Suprapubic skin (tissue), 4 donors: ENCODE results near the gene CD44. TPM values are rescaled to one million over a fixed set of nuclear protein-coding genes. Genes with fewer than 3 reads are reported as not detected.

ENCODE experiments used
- DNase-seq, 2 donors: peaks; one replicate each; pipeline ENCODE4 v3.0.0-alpha.2; 2019; ENCODE audit warnings: low spot score in 2 of 2
- H3K27ac ChIP-seq: fragments of 200-600 bp; sonication (generic); one replicate; pipeline ENCODE4 v1.5.1; 2019
- H3K27me3 ChIP-seq: fragments of 200-600 bp; sonication (generic); one replicate; pipeline ENCODE4 v1.5.1; 2019
- H3K36me3 ChIP-seq: fragments of 200-600 bp; sonication (generic); one replicate; pipeline ENCODE4 v1.5.1; 2019
- H3K4me1 ChIP-seq: fragments of 200-600 bp; sonication (generic); one replicate; pipeline ENCODE4 v1.5.1; 2019
- H3K4me3 ChIP-seq: fragments of 200-600 bp; sonication (generic); one replicate; pipeline ENCODE4 v1.5.1; 2019; ENCODE audit warnings: mild to moderate bottlenecking
- H3K9me3 ChIP-seq: fragments of 200-600 bp; sonication (generic); one replicate; pipeline ENCODE4 v1.5.1; 2019
- EP300 ChIP-seq: sonication (generic); formaldehyde crosslinking; IDR thresholded peaks from one replicate; pipeline ENCODE4 v1.6.1; 2017; ENCODE audit warnings: antibody characterized with exemption
- POLR2A ChIP-seq, 2 donors: fragments of 450-650 bp; IDR thresholded peaks; one replicate each; pipeline ENCODE4 v1.6.1; 2017; ENCODE audit warnings: antibody characterized with exemption in 2 of 2, mild to moderate bottlenecking in 2 of 2, moderate library complexity in 2 of 2
- POLR2AphosphoS5 ChIP-seq, 3 donors: sonication (generic); formaldehyde crosslinking; IDR thresholded peaks; one replicate each; pipeline ENCODE4 v1.6.1; 2017; ENCODE audit warnings: antibody characterized with exemption in 3 of 3
- WGBS: methylation state at CpG from one replicate; pipeline ENCODE4 v1.1.5; 2018; 5-methylcytosine and 5-hydroxymethylcytosine counted together
- total RNA-seq, 4 donors: library from RNA; depleted of rRNA; stranded (reverse); fragments of >200 nt; gene quantifications; one replicate each; pipeline ENCODE4 v1.1.0, GENCODE V29; 2016
- TF ChIP-seq, protein P1 (sequence below), 2 donors: fragments of 200-600 bp in 1 of 2; fragments of 450-650 bp in 1 of 2; sonication (generic) in 1 of 2; IDR thresholded peaks; one replicate each; pipeline ENCODE4 v1.5.1; 2016 to 2019; ENCODE audit warnings: antibody characterized with exemption in 2 of 2, mild to moderate bottlenecking in 1 of 2, moderate library complexity in 1 of 2

Gene CD44
- total RNA-seq, 4 donors from 2014 or later = 1,361 to 2,207 (median 1,502) TPM

DNA sequence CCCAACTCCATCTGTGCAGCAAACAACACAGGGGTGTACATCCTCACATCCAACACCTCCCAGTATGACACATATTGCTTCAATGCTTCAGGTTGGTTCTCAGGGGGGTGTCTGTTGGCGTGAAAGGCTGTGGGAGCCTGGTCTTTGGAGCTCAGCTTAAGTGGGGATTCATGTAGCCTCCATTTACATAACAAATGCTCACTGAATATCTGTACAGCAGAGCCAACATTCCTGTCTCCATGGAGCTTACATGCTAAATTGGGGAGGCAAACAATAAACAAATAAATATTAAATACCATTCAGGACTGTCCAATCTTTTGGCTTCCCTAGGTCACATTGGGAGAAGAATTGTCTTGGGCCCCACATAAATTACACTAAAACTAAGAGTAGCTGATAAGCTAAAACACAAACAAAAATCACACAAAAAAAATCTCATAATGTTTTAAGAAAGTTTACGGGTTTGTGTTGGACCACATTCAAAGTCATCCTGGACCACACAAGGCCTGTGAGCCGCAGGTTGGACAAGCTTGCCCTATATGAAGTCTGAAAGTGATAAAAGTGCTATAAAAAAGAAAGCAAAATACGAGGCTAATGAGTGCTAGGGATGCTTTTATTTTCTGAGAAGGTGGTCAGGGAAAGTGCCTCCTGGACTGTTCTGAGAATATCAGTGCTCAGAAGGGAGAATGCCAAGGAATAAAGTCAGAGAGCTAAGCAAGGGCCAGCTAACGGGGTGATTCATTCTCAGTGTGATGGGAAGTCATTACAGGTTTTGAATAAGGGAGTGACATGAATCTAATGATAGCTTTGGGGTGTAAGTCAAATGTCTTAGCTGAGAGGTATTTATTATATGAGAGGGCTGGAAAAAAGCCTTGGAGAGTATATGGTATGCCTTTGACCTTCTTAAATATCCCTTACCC is 41.6 kb downstream of the CD44 start:
- H3K4me1 ChIP-seq = peaks cover 71% of the 10 kb centered on the region
- H3K36me3 ChIP-seq = peaks cover 59% of the 10 kb centered on the region
- peak overlapping the region; percentile 48 for H3K27ac ChIP-seq
- no peaks in the 10 kb centered on the region for H3K27me3 ChIP-seq
- TF ChIP-seq EP300 (no peak), POLR2A (IDR thresholded peaks at IDR 0.05) (no peak), POLR2AphosphoS5 (IDR thresholded peaks at IDR 0.05) (no peak)
- TF ChIP-seq, protein P1, sequence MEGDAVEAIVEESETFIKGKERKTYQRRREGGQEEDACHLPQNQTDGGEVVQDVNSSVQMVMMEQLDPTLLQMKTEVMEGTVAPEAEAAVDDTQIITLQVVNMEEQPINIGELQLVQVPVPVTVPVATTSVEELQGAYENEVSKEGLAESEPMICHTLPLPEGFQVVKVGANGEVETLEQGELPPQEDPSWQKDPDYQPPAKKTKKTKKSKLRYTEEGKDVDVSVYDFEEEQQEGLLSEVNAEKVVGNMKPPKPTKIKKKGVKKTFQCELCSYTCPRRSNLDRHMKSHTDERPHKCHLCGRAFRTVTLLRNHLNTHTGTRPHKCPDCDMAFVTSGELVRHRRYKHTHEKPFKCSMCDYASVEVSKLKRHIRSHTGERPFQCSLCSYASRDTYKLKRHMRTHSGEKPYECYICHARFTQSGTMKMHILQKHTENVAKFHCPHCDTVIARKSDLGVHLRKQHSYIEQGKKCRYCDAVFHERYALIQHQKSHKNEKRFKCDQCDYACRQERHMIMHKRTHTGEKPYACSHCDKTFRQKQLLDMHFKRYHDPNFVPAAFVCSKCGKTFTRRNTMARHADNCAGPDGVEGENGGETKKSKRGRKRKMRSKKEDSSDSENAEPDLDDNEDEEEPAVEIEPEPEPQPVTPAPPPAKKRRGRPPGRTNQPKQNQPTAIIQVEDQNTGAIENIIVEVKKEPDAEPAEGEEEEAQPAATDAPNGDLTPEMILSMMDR (IDR thresholded peaks at IDR 0.05) = no peak
- 50% methylated on average over 5 of the region's 5 CpGs for WGBS
- no peak for DNase-seq
- H3K9me3 ChIP-seq = no peaks in the 10 kb centered on the region
- no peak overlapping the region for H3K4me3 ChIP-seq

DNA sequence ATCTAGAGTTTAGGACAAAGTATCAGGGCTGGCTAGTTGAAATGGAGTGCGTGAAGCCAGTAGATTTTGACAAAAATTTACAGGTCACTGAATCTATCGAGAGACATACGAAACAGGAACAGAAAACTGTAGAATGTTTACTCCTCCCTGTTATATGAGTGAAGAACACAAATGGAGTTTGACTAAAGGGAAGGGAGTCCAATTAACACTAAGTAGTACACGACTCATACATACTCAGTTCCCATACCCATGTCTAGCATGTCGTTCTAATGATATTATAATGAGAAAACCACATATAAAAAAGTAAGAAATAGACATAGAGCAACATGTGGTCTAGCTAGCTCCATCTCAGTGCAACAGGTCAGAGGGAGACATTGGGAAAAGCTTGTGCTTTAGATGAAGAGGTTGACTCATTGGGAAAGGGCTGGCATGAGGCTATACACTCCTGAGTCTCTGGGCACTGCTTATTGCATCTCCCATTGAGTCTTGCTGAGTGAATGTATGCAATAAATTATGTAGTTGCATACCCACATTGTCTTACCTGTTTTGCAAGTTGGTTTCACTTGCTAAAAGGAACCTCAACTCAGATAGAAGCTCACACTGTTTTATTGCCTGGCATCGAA is 43.5 kb downstream of the CD44 start:
- TF ChIP-seq POLR2A (IDR thresholded peaks at IDR 0.05) (no peak), POLR2AphosphoS5 (IDR thresholded peaks at IDR 0.05) (peak in 2 of 3 donors; percentile 18 to 56), EP300 (no peak)
- TF ChIP-seq, protein P1 (IDR thresholded peaks at IDR 0.05) = no peak
- peaks cover 60% of the 10 kb centered on the region for H3K4me1 ChIP-seq
- WGBS = 79% methylated on average over 6 of the region's 6 CpGs
- H3K36me3 ChIP-seq = peaks cover 63% of the 10 kb centered on the region
- H3K27ac ChIP-seq = peak overlapping the region; percentile 6
- DNase-seq = no peak
- no peaks in the 10 kb centered on the region for H3K27me3 ChIP-seq
- no peaks in the 10 kb centered on the region for H3K9me3 ChIP-seq
- no peak overlapping the region for H3K4me3 ChIP-seq

DNA sequence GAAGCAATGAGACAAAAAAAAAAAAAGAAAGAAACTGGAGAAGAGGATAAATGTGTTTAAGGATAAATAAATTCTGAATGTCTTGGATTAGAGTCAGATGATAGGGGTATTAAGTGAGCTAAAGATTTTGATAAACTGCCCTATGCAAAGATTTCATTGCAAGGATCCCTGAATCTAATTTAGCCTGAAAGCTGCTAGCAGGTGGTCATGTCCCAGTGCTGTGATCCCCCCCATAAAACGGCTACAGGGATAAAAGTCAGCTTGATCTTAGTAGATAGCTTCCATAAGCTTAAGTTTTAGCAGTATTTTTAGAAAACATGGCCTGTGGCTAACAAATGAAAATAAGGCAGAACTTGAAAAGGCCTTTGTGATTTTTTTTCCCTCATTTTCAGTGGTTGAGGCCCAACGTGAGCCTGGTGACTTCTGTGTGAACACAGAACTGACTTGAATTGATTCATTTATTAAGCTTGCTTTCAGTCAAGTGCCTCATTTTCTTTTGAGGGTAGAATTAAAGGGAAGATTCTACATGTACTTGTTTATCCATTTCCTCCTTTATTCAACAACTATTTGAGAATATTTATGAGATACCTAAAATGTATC is 44.5 kb downstream of the CD44 start:
- TF ChIP-seq, protein P1 (IDR thresholded peaks at IDR 0.05) = no peak
- TF ChIP-seq POLR2AphosphoS5 (IDR thresholded peaks at IDR 0.05) (no peak), EP300 (no peak), POLR2A (IDR thresholded peaks at IDR 0.05) (no peak)
- Histone ChIP-seq H3K9me3 (no peaks in the 10 kb centered on the region), H3K4me1 (peaks cover 53% of the 10 kb centered on the region), H3K27me3 (no peaks in the 10 kb centered on the region), H3K36me3 (peaks cover 62% of the 10 kb centered on the region), H3K27ac (peak overlapping the region; percentile 35), H3K4me3 (no peak overlapping the region)
- no peak for DNase-seq
- 33% methylated on average over 2 of the region's 2 CpGs for WGBS

DNA sequence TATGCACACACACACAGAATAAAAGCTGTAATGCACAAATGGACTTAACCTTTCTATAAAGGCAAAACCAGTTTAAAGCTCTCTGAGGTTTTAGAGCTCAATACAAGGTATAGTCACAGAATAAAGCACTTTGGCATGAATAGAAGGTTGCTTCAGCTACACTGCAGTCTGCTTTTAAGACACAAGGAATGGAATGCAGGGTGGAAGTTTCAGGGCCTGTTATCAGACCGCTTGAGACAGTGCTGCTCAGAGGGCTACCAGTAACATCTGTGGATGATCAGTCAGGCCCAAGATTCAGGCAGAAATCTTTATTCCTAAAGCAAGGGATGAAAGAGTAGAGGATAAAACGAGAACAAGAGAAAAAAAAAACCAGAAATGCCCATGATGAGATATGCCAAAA is 46.7 kb downstream of the CD44 start:
- peaks cover 31% of the 10 kb centered on the region for H3K4me1 ChIP-seq
- 50% methylated on average over 2 of the region's 2 CpGs for WGBS
- no peak overlapping the region for H3K27ac ChIP-seq
- DNase-seq = no peak
- no peaks in the 10 kb centered on the region for H3K9me3 ChIP-seq
- TF ChIP-seq EP300 (no peak), POLR2AphosphoS5 (IDR thresholded peaks at IDR 0.05) (no peak), POLR2A (IDR thresholded peaks at IDR 0.05) (no peak)
- TF ChIP-seq, protein P1 (IDR thresholded peaks at IDR 0.05) = no peak
- H3K36me3 ChIP-seq = peaks cover 78% of the 10 kb centered on the region
- no peaks in the 10 kb centered on the region for H3K27me3 ChIP-seq
- no peak overlapping the region for H3K4me3 ChIP-seq

DNA sequence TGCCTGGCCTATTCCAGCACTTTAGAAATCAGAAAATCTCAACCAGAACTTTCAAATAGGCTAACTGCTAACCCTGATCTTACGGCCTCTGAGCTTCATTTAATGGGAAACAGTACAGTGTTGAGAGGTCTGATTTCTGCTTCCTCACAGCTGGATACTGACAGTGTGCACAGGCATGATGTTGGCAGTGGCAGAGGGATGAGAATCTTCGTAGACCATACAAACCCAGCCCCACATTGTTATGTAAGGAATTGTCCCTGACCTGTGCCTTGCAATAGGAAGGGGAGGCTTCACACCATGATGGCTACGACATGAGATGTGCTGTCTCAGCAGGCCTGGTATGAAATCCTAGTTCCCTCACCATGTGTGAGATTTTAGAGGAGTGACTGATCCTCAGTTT is 49.0 kb downstream of the CD44 start:
- no peaks in the 10 kb centered on the region for H3K9me3 ChIP-seq
- TF ChIP-seq, protein P1 (IDR thresholded peaks at IDR 0.05) = no peak
- TF ChIP-seq POLR2AphosphoS5 (IDR thresholded peaks at IDR 0.05) (no peak), EP300 (no peak), POLR2A (IDR thresholded peaks at IDR 0.05) (no peak)
- H3K36me3 ChIP-seq = peaks cover 75% of the 10 kb centered on the region
- WGBS = 62% methylated on average over 3 of the region's 3 CpGs
- no peaks in the 10 kb centered on the region for H3K27me3 ChIP-seq
- DNase-seq = no peak
- H3K27ac ChIP-seq = no peak overlapping the region
- no peak overlapping the region for H3K4me3 ChIP-seq
- peaks cover 33% of the 10 kb centered on the region for H3K4me1 ChIP-seq
